Measurements from ENCODE around the gene MICAL3.

The MICAL3 gene

GRCh38 chr22:17806437-17806836, 217.9 kb downstream of the MICAL3 start:
- no peak for DNase-seq

GRCh38 chr22:17804331-17805080, 219.9 kb downstream of the MICAL3 start:
- no peak for DNase-seq

GRCh38 chr22:17803609-17804270, 220.6 kb downstream of the MICAL3 start:
- no peak for DNase-seq

GRCh38 chr22:17802822-17803221, 221.5 kb downstream of the MICAL3 start:
- no peak for DNase-seq

- no peak for DNase-seq
Observed at GRCh38 chr22:17802411-17802810, 221.9 kb downstream of the MICAL3 start.

GRCh38 chr22:17797721-17798559, 226.4 kb downstream of the MICAL3 start:
- DNase-seq, result no peak

GRCh38 chr22:17796695-17797094, 227.7 kb downstream of the MICAL3 start:
- DNase-seq, result no peak

GRCh38 chr22:17795661-17796548, 228.5 kb downstream of the MICAL3 start:
- DNase-seq, result no peak

- DNase-seq, result no peak
Observed at GRCh38 chr22:17794726-17795542, 229.4 kb downstream of the MICAL3 start.

GRCh38 chr22:17792854-17793434, 231.4 kb downstream of the MICAL3 start:
- DNase-seq, result no peak

- DNase-seq, result no peak
Observed at GRCh38 chr22:17792299-17792698, 232.1 kb downstream of the MICAL3 start.

GRCh38 chr22:17791196-17791595, 233.2 kb downstream of the MICAL3 start:
- no peak for DNase-seq

- DNase-seq, result no peak
Observed at GRCh38 chr22:17789379-17790200, 234.8 kb downstream of the MICAL3 start.

GRCh38 chr22:17788528-17789378, 235.6 kb downstream of the MICAL3 start:
- no peak for DNase-seq

- no peak for DNase-seq
Observed at GRCh38 chr22:17787716-17788330, 236.5 kb downstream of the MICAL3 start.

GRCh38 chr22:17787241-17787640, 237.1 kb downstream of the MICAL3 start:
- no peak for DNase-seq

- peak; percentile 11 for DNase-seq
Observed at GRCh38 chr22:17786435-17787161, 237.8 kb downstream of the MICAL3 start.
